ENCODE data around the gene VASP. TPM values are rescaled to one million over a fixed set of nuclear protein-coding genes. Genes with fewer than 3 reads are reported as not detected.

VASP gene
- total and polyA plus RNA-seq, 2 of the 4 experiments (the other 2 are of a cell fraction), result 61.1 to 88.8 TPM

GRCh38 chr19:45502111-45502510, 5.2 kb upstream of the VASP start:
- Histone ChIP-seq H3K27me3 (ENCODE audit: control insufficient read depth, insufficient read depth, low read length) (peaks cover 6% of the 10 kb centered on the region; the same call in 1 of the 2 replicates), H3K23ac (ENCODE audit: low read depth, low read length) (no peak overlapping the region), H3K9me1 (ENCODE audit: insufficient read depth, low read length) (peaks cover 17% of the 10 kb centered on the region), H2AK5ac (ENCODE audit: low read depth, low read length) (no peak overlapping the region), H2BK5ac (ENCODE audit: low read depth, low read length, poor library complexity, severe bottlenecking) (no peak overlapping the region), H2BK15ac (ENCODE audit: low read depth, low read length) (no peak overlapping the region), H3K27ac (ENCODE audit: insufficient read depth, low read length) (no peak overlapping the region), H2BK120ac (ENCODE audit: low read depth, low read length) (no peak overlapping the region), H3K4me2 (ENCODE audit: low read depth, low read length) (no peak overlapping the region), H3K79me1 (ENCODE audit: low read depth in 1 of 2, low read length in 2 of 2) (peaks cover 0 to 21% of the 10 kb centered on the region in 2 experiments; a peak in 2 of 4 replicates), H3K18ac (ENCODE audit: low read depth, low read length) (no peak overlapping the region), H3K4ac (ENCODE audit: low read depth, low read length) (no peak overlapping the region), H3K9ac (ENCODE audit: low read depth, low read length) (no peak overlapping the region), H3K14ac (replicated peaks; ENCODE audit: low read depth, low read length) (no peak overlapping the region), H3K4me3 (ENCODE audit: insufficient read depth, low read depth, low read length) (no peak overlapping the region), H4K5ac (ENCODE audit: low read depth, low read length) (no peak overlapping the region), H4K8ac (ENCODE audit: low read depth in 2 of 2, low read length in 2 of 2) (no peak overlapping the region), H4K91ac (ENCODE audit: insufficient read depth, low read depth, low read length) (no peak overlapping the region), H2AK9ac (replicated peaks; ENCODE audit: low read depth, low read length, poor library complexity) (no peak overlapping the region), H3K36me3 (ENCODE audit: control insufficient read depth, insufficient read depth, low read length) (no peaks in the 10 kb centered on the region), H3K9me3 (ENCODE audit: control insufficient read depth, insufficient read depth, low read length) (no peaks in the 10 kb centered on the region), H4K20me1 (ENCODE audit: insufficient read depth, low read length) (no peaks in the 10 kb centered on the region), H2AFZ (replicated peaks; ENCODE audit: low read length, poor library complexity) (no peak overlapping the region), H3K4me1 (ENCODE audit: control insufficient read depth, insufficient read depth, low read length) (peaks cover 7% of the 10 kb centered on the region), H3K56ac (ENCODE audit: extremely low read depth, insufficient read depth, low read length) (no peak overlapping the region), H2BK20ac (ENCODE audit: low read depth, low read length) (no peak overlapping the region)
- dilution Hi-C loops (cut with HindIII; ENCODE audit: low sequenced_read_pairs, unreplicated experiment) (no loop called here), in situ Hi-C loops (cut with MboI; ENCODE audit: low sequenced_read_pairs) (no loop called here), intact Hi-C loops (cut with micrococcal nuclease) (no loop called here)
- no TSS peak for BruUV-seq (replicated peaks)
- no peak for DNase-seq
- no peak for ATAC-seq (ENCODE audit: low read depth)
- ChIA-PET CTCF (no interaction called here), POLR2A (ENCODE audit: unreplicated experiment) (no interaction called here)
- no CpG with 5 or more reads among the region's 5 CpGs for WGBS, 2 experiments (ENCODE audit: extremely low coverage in 2 of 2, insufficient read length in 1 of 2)
- TF ChIP-seq MAZ (IDR thresholded peaks at IDR 0.05; ENCODE audit: borderline replicate concordance, low read depth, low read length), result no peak
- TF ChIP-seq NFE2L2 (IDR thresholded peaks at IDR 0.05; ENCODE audit: low read depth, low read length), result no peak
- no peak for TF ChIP-seq USF2 (IDR thresholded peaks at IDR 0.05; ENCODE audit: low read depth, low read length)
- TF ChIP-seq FOS (IDR thresholded peaks at IDR 0.05; ENCODE audit: low read depth, low read length), result no peak
- no peak for TF ChIP-seq RFX5 (IDR thresholded peaks at IDR 0.05; ENCODE audit: low read depth, low read length)
- no peak for TF ChIP-seq CHD1 (IDR thresholded peaks at IDR 0.05; ENCODE audit: low read depth, low read length)
- no peak for TF ChIP-seq ELK1 (IDR thresholded peaks at IDR 0.05; ENCODE audit: borderline replicate concordance, low read depth, low read length)
- TF ChIP-seq POLR2A (IDR thresholded peaks at IDR 0.05; ENCODE audit: low read depth, low read length), result no peak
- no peak for TF ChIP-seq RCOR1 (IDR thresholded peaks at IDR 0.05; ENCODE audit: insufficient replicate concordance, low read length)
- no peak for TF ChIP-seq BHLHE40 (IDR thresholded peaks at IDR 0.05; ENCODE audit: low read depth, low read length)
- TF ChIP-seq CEBPB (IDR thresholded peaks at IDR 0.05; ENCODE audit: low read depth, low read length), result no peak
- TF ChIP-seq MXI1 (IDR thresholded peaks at IDR 0.05; ENCODE audit: borderline replicate concordance, low read depth, low read length), result no peak
- no peak for TF ChIP-seq SMC3 (IDR thresholded peaks at IDR 0.05; ENCODE audit: low read depth, low read length)

Measured in IMR-90 (cell line).